ENCODE data around the gene MPI.

Gene MPI

GRCh38 chr15:74937590-74938371 lies 47.9 kb downstream of the MPI start, which contains the start of gene COX5A:
Gene COX5A (minus strand): TSS chr15:74938073. CDS start chr15:74938014, 59 bp downstream.
- peak; percentile 79 to 97 for DNase-seq

DNA sequence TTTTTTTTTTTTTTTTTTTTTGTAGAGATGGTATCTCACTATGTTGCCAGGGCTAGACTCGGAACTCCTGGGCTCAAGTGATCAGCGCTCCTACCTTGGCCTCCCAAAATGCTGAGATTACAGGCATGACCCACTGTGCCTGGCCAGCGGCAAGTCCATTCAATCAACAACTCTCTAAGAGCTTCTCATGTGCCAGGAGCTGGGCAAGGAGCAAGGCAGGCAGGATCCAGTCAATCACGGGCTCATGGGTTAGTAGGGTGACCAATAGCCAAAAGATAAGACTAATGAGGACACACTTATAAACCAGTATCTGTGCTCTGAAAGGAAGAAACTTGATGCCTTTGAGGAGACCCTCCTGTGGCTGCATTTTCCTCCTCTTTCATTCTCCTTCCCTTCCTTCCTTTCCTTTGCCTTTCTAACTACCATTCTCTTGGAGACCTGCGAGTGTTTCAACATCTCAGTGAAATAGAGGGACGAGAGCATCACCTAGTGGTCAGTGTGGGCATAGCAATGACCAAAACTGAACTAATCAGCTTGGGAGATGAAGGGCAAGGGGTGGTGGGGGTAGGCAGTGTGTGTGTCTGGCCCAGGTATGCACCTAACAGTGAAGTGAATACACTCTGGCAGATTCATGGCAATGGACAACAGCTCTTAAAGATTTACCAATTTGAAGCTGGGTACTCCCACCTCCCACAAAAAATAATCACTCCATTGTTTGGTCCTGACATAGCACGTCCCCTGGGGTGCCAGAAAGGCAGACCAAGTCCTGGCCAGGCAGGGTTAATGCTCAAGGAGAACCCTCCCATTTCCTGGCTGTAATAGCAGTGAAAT lies 60.5 kb downstream of the MPI start:
- peak; percentile 63 to 84 for DNase-seq

DNA sequence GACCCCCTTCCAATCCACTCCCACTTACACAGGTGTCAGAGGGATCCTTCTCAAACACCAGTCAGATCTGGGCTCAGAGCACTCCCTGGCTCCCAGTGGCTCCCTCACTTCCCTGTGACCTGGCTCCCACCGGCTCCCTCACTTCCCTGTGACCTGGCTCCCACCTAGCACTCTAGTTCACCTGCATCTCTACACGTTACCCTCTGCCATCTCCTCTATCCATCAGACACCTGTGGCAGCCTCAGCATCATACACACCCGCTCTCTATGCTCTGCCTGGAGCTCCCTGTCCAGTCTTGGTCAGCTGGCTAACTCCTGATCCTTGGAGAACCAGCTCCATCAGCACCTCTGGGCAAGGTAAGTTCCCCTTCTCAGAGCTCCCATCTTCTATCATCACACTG lies 61.2 kb downstream of the MPI start:
- no peak for DNase-seq

Measured in NCI-H526 (cell line).